ENCODE measurements around the gene TRIM74.
"Not testable (repeated sequence)": the region's sequence is repeated elsewhere in the genome, so short reads cannot be mapped to it uniquely, and the experiment has no call there.

TRIM74 gene

GRCh38 chr7:72924733-72925545 is 44.3 kb downstream of the TRIM74 start, which contains the start of gene POM121 (continued):
- TF ChIP-seq POU6F1 (CRISPR knock-in tag; IDR thresholded peaks at IDR 0.05; ENCODE audit: borderline replicate concordance, low read depth): 0 out of 2 replicates have a peak, but pooled peaks have one; percentile 69
- 0 out of 2 replicates have a peak, but pooled peaks have one; percentile 59 for TF ChIP-seq ZNF70 (CRISPR knock-in tag; IDR thresholded peaks at IDR 0.05)
- TF ChIP-seq GLIS3 (CRISPR knock-in tag; IDR thresholded peaks at IDR 0.05): 0 out of 2 replicates have a peak, but pooled peaks have one; percentile 4
- no peak for TF ChIP-seq ARNTL (CRISPR knock-in tag; IDR thresholded peaks at IDR 0.05; ENCODE audit: borderline replicate concordance, low read depth)
- TF ChIP-seq ZFP3 (CRISPR knock-in tag; IDR thresholded peaks at IDR 0.05): peak; percentile 20; the same call in 1 of the 2 replicates
- no peak for TF ChIP-seq OSR1 (CRISPR knock-in tag; IDR thresholded peaks at IDR 0.05)
- no peak for TF ChIP-seq ZNF565 (CRISPR knock-in tag; conservative IDR thresholded peaks at IDR 0.05; ENCODE audit: low read depth)
- 0 out of 2 replicates have a peak, but pooled peaks have one; percentile 63 for TF ChIP-seq ZC3H10 (CRISPR knock-in tag; IDR thresholded peaks at IDR 0.05)
- no peak for TF ChIP-seq ZNF8 (CRISPR knock-in tag; IDR thresholded peaks at IDR 0.05)

GRCh38 chr7:72924386-72924732 is 44.9 kb downstream of the TRIM74 start:
- TF ChIP-seq ZC3H10 (CRISPR knock-in tag; IDR thresholded peaks at IDR 0.05) (no peak), PPARA (CRISPR knock-in tag; IDR thresholded peaks at IDR 0.05; ENCODE audit: borderline replicate concordance) (no peak), PATZ1 (CRISPR knock-in tag; IDR thresholded peaks at IDR 0.05; ENCODE audit: borderline replicate concordance) (0 out of 2 replicates have a peak, but pooled peaks have one; percentile 24)
- peak; percentile 41 for ATAC-seq

GRCh38 chr7:72919256-72919775 is 50.0 kb downstream of the TRIM74 start:
- TF ChIP-seq SNAI2 (CRISPR knock-in tag; IDR thresholded peaks at IDR 0.05): no peak
- no peak for TF ChIP-seq TOX (CRISPR knock-in tag; IDR thresholded peaks at IDR 0.05; ENCODE audit: borderline replicate concordance)
- no peak for TF ChIP-seq PATZ1 (CRISPR knock-in tag; IDR thresholded peaks at IDR 0.05; ENCODE audit: borderline replicate concordance)
- TF ChIP-seq CSRNP3 (CRISPR knock-in tag; IDR thresholded peaks at IDR 0.05): no peak
- no peak for TF ChIP-seq CREB5 (CRISPR knock-in tag; IDR thresholded peaks at IDR 0.05; ENCODE audit: low read depth)
- TF ChIP-seq TSHZ2 (CRISPR knock-in tag; IDR thresholded peaks at IDR 0.05): no peak
- TF ChIP-seq BACH2 (CRISPR knock-in tag; IDR thresholded peaks at IDR 0.05; ENCODE audit: borderline replicate concordance): no peak
- no peak for TF ChIP-seq OSR1 (CRISPR knock-in tag; IDR thresholded peaks at IDR 0.05)
- peak; percentile 15; the same call in 1 of the 3 replicates for ATAC-seq

- ATAC-seq: peak; percentile 94
Observed at GRCh38 chr7:72914756-72915525, 54.3 kb downstream of the TRIM74 start.

- not testable (repeated sequence) for ATAC-seq
Observed at GRCh38 chr7:72913750-72914149, 55.5 kb downstream of the TRIM74 start.

GRCh38 chr7:72911395-72911794 is 57.9 kb downstream of the TRIM74 start:
- not testable (repeated sequence) for ATAC-seq
